Middle frontal gyrus (tissue), 1 donor: Measurements from ENCODE around the gene GPR78.
"Not testable (repeated sequence)": the region's sequence is repeated elsewhere in the genome, so short reads cannot be mapped to it uniquely, and the experiment has no call there.

Experiments used
- DNase-seq: peaks from one replicate; pipeline ENCODE4 v3.0.0-alpha.2; 2015; ENCODE audit warnings: low spot score; ENCODE audit errors: extremely low spot score

The GPR78 gene

DNA sequence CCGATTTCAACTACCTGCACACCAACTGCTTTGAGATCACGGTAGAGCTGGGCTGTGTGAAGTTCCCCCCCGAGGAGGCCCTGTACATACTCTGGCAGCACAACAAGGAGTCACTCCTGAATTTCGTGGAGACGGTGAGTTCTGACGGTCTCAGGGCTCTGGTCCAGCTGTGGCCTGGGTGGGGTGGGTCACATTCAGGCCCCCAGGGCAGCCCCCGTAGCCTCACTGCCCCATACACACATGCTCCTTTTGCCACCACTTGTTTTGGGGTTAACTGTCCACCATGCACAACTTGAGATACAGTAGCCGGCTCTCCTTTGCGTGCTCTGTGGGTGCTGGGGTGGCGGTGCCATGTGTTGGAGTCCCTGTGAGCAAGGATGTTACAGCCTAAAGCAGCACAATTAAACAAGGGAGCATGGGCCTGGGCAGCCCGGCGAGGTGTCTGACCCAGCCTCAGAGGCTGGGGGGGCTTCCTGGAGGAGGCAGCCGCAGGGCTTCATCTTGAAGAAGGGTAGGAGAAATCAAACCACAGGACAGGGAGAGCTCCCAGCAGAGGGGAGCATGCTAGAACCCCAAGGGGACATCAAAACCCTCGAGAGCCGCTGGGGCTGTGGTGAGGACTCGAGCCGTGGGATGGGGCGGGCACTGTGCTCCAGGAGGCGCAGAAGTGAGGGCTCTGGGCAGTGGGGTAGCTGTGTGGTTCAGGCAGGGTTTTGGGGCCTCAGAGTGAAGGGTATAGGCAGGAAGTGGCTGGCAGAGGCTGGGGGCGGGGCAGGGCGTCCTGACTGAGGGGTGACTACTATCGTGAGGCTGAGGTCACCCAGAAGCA, 34.4 kb downstream of the GPR78 start:
- DNase-seq = no peak

DNA sequence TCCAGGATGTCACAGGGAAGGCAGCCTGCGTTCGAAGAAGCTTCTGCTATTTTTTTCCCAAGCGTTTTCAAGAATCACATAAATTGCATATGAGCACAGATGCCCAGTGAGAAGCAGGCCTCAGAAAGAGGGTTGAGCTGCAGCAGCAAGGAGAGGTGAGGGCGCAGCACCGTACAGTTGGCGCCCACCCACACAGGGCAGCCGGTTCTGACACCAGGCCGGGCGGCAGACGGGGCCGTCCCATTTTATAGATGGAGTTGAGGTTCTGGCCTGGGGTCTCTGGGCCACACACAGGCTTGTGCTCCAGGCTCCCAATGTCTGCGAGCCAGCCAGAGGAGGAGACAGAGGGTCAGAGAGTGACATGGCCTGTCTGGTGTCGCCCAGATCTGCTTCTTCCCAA, 35.2 kb downstream of the GPR78 start:
- no peak for DNase-seq

DNA sequence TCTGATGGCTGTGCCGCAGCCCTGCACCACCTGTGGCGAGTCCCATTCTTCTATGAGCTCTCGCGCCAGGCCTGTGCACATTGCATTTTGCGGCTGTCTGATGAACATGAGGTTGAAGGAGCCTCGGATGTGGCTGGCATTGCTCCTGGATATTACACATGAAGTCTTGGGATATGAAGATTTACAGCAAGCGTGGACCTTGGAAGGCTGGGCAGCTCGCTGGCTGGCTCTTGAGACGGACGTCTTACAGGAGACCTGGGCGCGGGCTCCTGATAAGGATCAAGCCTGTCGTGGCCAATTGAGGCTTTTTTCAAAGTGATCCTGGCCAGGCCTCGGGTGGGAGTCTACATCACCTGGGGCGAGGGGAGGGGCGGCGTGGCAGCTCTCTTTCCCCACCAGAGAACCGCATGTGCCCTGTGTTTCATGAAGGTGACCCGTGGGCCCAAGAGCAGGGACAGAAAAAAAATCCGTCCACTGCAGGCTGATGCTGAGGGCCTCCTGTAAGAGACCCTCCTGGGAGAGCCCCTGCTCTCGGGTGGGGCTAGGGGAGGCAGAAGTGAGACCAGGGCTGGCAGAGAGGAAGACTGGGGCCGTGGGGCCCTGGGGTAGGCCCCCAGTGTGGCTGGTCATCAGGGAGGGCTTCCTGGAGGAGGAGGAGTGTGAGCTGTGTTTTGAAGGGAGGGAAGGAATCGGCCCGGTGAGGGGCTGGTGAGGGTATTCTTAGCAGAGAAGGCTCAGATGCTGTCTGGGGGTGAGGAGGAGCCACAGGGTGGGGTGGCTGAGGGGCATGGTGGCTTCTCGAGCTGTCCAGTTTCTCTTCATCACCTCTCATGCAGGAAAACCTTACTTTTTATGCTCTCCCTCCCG, 36.0 kb downstream of the GPR78 start:
- DNase-seq = no peak

DNA sequence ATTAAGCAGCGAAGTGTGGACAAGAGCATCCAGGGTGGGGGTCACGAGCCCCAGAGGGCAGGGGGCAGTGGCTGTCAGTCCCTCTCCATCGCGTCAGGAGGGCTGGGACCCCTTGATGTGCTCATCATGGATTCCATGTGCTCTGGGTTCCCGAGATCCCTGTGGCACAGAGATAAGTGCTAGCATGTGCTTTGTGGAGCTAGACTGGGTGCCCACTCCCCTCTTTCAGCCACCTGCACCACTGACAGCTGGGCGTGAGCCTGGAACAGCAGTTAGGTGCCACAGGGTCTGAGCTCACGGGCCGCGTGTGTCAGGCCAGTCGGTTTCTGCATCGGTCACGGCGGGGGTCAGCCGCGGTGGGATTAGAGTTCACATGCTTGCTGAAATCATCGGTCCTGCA, 36.6 kb downstream of the GPR78 start:
- no peak for DNase-seq

DNA sequence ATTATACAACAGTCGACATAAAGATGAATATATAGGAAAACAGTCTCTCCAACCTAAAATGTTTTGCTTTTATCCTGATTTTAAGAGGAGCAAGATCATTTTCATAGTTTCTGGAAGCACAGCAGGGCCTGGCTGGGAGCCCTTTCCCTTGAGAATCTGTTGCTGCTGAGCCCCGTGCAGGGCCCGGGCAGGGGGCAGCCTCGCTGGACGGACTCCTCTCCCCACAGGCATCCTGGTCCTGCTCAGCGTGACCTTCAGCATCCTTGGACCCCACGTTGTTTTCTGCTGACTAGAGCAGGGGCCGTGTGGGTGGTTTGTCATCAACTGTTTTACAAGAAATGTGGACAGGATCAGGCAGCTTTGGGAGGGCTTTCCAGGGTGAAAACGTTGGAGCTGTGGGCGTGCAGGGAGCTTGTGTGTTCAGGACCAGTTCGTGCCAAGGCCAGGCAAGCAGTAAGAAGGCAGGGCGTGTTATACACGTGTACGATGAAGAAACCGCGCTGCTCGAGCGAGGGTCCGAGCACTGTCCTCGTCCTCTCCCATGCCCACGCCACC, 37.4 kb downstream of the GPR78 start:
- DNase-seq = no peak

DNA sequence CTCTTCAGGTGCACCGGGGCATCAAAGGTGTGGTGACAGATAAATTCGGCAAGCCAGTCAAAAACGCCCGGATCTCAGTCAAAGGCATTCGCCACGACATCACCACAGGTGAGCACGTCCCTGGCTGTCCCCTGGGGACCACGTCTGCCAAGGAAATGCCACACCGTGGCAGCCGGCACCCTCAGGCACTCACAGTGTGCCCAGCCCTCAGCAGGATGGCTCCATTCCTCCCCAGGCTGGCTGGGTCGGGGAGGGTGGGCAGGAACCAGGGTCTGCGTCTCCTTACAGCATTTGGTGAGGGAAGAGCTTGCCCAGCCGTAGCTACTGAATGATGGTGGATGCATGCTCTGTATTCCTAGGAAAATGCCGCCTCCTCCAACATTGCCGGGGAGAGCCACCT, 38.2 kb downstream of the GPR78 start:
- no peak for DNase-seq

DNA sequence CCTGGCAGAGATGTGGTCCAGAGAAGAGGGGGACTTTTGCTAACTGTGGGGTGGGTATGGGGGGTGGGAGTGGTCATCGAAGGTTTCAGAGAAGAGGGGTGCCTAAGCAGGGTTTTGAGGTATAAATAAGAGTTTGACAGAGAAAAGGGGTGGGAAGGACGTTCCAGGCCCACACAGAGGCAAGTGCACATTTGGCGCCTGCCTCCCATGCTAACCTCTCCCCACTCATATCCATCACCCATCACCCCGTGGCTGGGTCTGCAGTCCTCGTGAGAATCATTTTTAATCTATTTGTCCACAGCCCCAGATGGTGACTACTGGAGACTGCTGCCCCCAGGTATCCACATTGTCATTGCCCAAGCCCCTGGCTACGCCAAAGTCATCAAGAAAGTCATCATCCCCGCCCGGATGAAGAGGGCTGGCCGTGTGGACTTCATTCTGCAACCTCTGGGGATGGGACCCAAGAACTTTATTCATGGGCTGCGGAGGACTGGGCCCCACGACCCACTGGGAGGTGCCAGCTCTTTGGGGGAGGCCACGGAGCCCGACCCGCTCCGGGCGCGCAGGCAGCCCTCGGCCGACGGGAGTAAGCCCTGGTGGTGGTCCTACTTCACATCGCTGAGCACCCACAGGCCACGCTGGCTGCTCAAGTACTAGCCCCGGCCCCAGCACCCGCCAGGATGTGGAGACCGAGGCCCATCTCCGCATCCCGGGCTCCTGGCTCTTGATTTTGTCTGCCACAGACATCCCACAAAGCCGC, 38.9 kb downstream of the GPR78 start:
- no peak for DNase-seq

DNA sequence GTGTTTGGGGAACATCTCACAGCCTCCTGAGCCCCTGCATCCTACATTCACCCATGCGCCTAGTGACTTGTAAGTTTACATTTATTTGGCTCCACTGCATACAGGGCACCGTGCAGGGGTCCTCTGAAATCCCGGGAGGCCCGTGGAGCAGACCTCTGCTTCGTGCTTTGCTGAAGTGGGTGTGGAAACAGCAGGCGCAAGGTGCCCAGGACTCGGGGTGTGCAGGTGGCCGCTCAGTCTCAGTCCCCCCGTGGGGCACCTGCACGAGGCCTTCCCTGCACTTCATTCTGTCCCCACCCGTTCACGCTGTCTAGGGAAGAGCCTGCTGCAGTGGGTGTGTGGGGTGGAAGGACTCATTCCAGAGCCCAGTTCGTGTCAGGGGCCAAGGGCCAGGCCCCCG, 40.9 kb downstream of the GPR78 start:
- not testable (repeated sequence) for DNase-seq

DNA sequence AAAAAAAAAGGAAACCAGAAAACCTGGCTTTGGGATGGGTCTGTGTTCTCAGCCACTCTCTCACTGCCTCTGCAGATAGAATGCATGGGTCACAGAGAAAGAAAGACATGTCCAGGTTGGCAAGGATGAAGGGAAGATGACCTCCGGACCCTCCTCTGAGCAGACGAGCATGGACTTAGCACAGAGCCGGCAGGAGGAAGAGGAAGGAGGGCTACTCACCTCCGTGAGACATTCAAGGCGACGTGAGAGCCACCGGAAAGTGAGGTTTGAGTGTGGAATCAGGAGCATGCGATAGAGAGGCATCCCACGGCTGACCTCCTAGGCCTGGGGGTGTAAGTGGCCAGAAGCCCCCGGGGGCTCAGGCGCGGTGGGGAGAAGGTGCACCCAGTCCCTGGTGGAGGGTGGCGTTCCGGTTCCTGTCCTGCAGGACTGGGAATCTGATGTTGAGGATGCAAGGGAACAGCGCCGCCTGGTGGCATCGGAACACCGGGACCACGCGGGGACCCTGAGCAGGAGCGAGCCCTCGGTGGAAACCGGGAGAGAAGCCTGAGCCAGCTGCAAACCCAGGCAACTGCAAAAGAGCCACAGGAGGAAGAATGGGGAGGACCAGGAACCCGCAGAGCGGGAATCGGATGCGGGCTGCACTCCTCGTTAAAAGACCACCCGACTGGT, 44.5 kb downstream of the GPR78 start:
- not testable (repeated sequence) for DNase-seq

DNA sequence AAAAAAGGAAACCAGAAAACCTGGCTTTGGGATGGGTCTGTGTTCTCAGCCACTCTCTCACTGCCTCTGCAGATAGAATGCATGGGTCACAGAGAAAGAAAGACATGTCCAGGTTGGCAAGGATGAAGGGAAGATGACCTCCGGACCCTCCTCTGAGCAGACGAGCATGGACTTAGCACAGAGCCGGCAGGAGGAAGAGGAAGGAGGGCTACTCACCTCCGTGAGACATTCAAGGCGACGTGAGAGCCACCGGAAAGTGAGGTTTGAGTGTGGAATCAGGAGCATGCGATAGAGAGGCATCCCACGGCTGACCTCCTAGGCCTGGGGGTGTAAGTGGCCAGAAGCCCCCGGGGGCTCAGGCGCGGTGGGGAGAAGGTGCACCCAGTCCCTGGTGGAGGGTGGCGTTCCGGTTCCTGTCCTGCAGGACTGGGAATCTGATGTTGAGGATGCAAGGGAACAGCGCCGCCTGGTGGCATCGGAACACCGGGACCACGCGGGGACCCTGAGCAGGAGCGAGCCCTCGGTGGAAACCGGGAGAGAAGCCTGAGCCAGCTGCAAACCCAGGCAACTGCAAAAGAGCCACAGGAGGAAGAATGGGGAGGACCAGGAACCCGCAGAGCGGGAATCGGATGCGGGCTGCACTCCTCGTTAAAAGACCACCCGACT, 50.2 kb downstream of the GPR78 start:
- DNase-seq = not testable (repeated sequence)

DNA sequence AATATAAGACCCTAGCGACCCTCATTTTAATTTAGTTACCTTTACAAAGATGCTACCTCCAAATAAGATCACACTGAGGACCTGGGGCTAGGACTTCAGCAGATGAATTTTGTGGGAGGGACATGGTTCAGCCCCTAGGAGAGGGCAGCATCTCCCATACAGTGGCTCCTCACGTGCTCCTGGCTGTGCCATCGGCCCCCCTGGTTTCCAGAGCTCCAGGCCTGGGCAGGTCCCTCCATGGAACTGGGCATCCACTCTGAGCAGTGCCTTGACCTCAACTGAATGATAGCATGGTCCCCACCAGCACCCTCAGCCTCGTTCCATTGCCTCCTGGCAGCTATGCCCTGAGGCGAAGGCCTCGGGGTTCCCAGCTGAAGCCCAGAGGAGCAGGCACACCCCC, 51.7 kb downstream of the GPR78 start:
- DNase-seq = not testable (repeated sequence)

DNA sequence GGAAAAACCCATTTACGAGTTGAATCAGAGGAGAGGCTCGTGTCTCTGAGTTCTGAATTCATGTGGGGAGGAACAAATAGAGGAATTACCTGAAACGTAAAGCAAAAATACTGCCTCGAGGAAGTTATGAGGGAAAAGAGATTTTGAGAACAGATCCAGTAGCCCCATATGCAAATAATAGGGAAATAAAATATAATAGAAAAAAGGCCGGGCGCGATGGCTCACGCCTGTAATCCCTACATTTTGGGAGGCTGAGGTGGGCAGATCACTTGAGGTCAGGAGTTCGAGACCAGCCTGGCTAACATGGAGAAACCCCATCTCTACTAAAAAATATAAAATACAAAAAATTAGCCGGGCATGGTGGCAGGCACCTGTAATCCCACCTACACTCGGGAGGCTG, 54.6 kb downstream of the GPR78 start:
- DNase-seq = not testable (repeated sequence)

DNA sequence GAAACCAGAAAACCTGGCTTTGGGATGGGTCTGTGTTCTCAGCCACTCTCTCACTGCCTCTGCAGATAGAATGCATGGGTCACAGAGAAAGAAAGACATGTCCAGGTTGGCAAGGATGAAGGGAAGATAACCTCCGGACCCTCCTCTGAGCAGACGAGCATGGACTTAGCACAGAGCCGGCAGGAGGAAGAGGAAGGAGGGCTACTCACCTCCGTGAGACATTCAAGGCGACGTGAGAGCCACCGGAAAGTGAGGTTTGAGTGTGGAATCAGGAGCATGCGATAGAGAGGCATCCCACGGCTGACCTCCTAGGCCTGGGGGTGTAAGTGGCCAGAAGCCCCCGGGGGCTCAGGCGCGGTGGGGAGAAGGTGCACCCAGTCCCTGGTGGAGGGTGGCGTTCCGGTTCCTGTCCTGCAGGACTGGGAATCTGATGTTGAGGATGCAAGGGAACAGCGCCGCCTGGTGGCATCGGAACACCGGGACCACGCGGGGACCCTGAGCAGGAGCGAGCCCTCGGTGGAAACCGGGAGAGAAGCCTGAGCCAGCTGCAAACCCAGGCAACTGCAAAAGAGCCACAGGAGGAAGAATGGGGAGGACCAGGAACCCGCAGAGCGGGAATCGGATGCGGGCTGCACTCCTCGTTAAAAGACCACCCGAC, 55.8 kb downstream of the GPR78 start:
- DNase-seq = not testable (repeated sequence)
